ENCODE results near the gene TCF12.

DNA sequence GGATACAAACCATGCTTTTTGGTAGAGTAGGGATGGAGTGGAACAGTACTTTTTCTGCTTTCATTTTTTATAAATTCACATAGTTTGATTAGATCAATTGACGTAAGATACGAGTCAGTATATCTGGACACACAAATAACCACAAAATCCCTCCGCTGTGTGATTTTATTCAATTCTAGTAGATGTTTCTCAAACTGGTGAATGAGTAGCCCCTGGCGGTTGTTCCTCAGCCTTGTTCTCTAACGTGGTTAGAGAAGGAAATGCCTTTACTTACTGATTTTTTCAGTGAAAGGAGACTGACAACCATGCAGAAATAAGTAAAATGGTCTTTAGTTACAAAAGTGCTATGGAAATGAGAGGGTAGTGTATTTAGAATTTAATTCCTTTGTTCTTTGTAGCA lies 161.0 kb downstream of the TCF12 start:
- TF ChIP-seq, protein P1, sequence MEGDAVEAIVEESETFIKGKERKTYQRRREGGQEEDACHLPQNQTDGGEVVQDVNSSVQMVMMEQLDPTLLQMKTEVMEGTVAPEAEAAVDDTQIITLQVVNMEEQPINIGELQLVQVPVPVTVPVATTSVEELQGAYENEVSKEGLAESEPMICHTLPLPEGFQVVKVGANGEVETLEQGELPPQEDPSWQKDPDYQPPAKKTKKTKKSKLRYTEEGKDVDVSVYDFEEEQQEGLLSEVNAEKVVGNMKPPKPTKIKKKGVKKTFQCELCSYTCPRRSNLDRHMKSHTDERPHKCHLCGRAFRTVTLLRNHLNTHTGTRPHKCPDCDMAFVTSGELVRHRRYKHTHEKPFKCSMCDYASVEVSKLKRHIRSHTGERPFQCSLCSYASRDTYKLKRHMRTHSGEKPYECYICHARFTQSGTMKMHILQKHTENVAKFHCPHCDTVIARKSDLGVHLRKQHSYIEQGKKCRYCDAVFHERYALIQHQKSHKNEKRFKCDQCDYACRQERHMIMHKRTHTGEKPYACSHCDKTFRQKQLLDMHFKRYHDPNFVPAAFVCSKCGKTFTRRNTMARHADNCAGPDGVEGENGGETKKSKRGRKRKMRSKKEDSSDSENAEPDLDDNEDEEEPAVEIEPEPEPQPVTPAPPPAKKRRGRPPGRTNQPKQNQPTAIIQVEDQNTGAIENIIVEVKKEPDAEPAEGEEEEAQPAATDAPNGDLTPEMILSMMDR (IDR thresholded peaks at IDR 0.05): no peak
- TF ChIP-seq POLR2AphosphoS5 (IDR thresholded peaks at IDR 0.05): no peak
- TF ChIP-seq EP300 (IDR thresholded peaks at IDR 0.05): no peak

Data from esophagus muscularis mucosa (tissue), 4 donors.